ENCODE data around the gene PCED1A. TPM values are rescaled to one million over a fixed set of nuclear protein-coding genes. Genes with fewer than 3 reads are reported as not detected.

Gene PCED1A
- total and polyA plus RNA-seq, 2 donors (not counting 3 experiments of a cell fraction or from before 2014, with no cell fraction given): 20.1 to 32.0 TPM

- CTCF ChIA-PET: no interaction called here
- TF ChIP-seq FOS (IDR thresholded peaks at IDR 0.05; ENCODE audit: borderline replicate concordance, insufficient read depth, low read length) (no peak), POLR2AphosphoS5 (IDR thresholded peaks at IDR 0.05; ENCODE audit: insufficient read depth, low read depth, low read length) (no peak), MYC (IDR thresholded peaks at IDR 0.05; ENCODE audit: low read depth, low read length) (no peak), MAX (IDR thresholded peaks at IDR 0.05; ENCODE audit: insufficient read depth, insufficient read length) (no peak)
- POLR2A ChIA-PET: no interaction called here
- FAIRE-seq (no peak), DNase-seq (ENCODE audit: low read depth, low spot score) (no peak)
- no peak overlapping the region for H3K9ac ChIP-seq (replicated peaks; ENCODE audit: extremely low read depth, insufficient read depth, low read length)
- peaks cover 4% of the 10 kb centered on the region for H3K4me1 ChIP-seq (ENCODE audit: control insufficient read depth, extremely low read depth, insufficient read depth, low read length)
- H3K27me3 ChIP-seq (ENCODE audit: control insufficient read depth in 2 of 2, insufficient read depth in 2 of 2, low read length in 2 of 2): peaks cover 18 to 19% of the 10 kb centered on the region in 2 experiments
- H3K9me3 ChIP-seq (replicated peaks; ENCODE audit: control insufficient read depth, insufficient read depth, low read length): no peaks in the 10 kb centered on the region
- H3K36me3 ChIP-seq (ENCODE audit: control insufficient read depth in 2 of 2, extremely low read depth in 1 of 2, insufficient read depth in 2 of 2, low read length in 2 of 2): no peaks in the 10 kb centered on the region
- no peaks in the 10 kb centered on the region for H3K9me1 ChIP-seq (replicated peaks; ENCODE audit: control insufficient read depth, extremely low read depth, insufficient read depth, low read length)
- H3K4me2 ChIP-seq (ENCODE audit: insufficient read depth, low read length): no peak overlapping the region
- no peak overlapping the region for H2AFZ ChIP-seq (ENCODE audit: low read depth, low read length)
- dilution Hi-C loops (cut with MboI; ENCODE audit: extremely low pct_ligation_motif_present, low sequenced_read_pairs): no loop called here
- no peak overlapping the region for H3K27ac ChIP-seq (ENCODE audit: insufficient read depth, low read depth, low read length)
- BruUV-seq (replicated peaks): no TSS peak
- intact Hi-C loops (cut with micrococcal nuclease): no loop called here
- no peak overlapping the region for H3K4me3 ChIP-seq (replicated peaks in 1 of 3; ENCODE audit: insufficient read depth in 1 of 3, low read depth in 1 of 3, low read length in 3 of 3)
- no peaks in the 10 kb centered on the region for H3K79me2 ChIP-seq (ENCODE audit: control insufficient read depth, insufficient read depth, low read length)
- no peaks in the 10 kb centered on the region for H4K20me1 ChIP-seq (replicated peaks; ENCODE audit: control insufficient read depth, extremely low read depth, insufficient read depth, low read length)
Observed at GRCh38 chr20:2796011-2796660, 44.3 kb downstream of the PCED1A start.

- CTCF ChIA-PET: no interaction called here
- POLR2A ChIA-PET: no interaction called here
- Histone ChIP-seq H3K4me1 (ENCODE audit: control insufficient read depth, extremely low read depth, insufficient read depth, low read length) (no peaks in the 10 kb centered on the region), H3K4me2 (ENCODE audit: insufficient read depth, low read length) (no peak overlapping the region), H3K4me3 (replicated peaks in 1 of 3; ENCODE audit: insufficient read depth in 1 of 3, low read depth in 1 of 3, low read length in 3 of 3) (no peak overlapping the region), H4K20me1 (replicated peaks; ENCODE audit: control insufficient read depth, extremely low read depth, insufficient read depth, low read length) (no peaks in the 10 kb centered on the region), H3K9me1 (replicated peaks; ENCODE audit: control insufficient read depth, extremely low read depth, insufficient read depth, low read length) (no peaks in the 10 kb centered on the region), H3K36me3 (ENCODE audit: control insufficient read depth in 2 of 2, extremely low read depth in 1 of 2, insufficient read depth in 2 of 2, low read length in 2 of 2) (no peaks in the 10 kb centered on the region), H3K9ac (replicated peaks; ENCODE audit: extremely low read depth, insufficient read depth, low read length) (no peak overlapping the region), H3K79me2 (ENCODE audit: control insufficient read depth, insufficient read depth, low read length) (no peaks in the 10 kb centered on the region), H2AFZ (ENCODE audit: low read depth, low read length) (no peak overlapping the region), H3K27me3 (ENCODE audit: control insufficient read depth in 2 of 2, insufficient read depth in 2 of 2, low read length in 2 of 2) (peaks cover 12 to 14% of the 10 kb centered on the region in 2 experiments), H3K27ac (ENCODE audit: insufficient read depth, low read depth, low read length) (no peak overlapping the region), H3K9me3 (replicated peaks; ENCODE audit: control insufficient read depth, insufficient read depth, low read length) (no peaks in the 10 kb centered on the region)
- BruUV-seq (replicated peaks): no TSS peak
- dilution Hi-C loops (cut with MboI; ENCODE audit: extremely low pct_ligation_motif_present, low sequenced_read_pairs) (no loop called here), intact Hi-C loops (cut with micrococcal nuclease) (no loop called here)
- FAIRE-seq (no peak), DNase-seq (ENCODE audit: low read depth, low spot score) (no peak)
- TF ChIP-seq EZH2 (IDR thresholded peaks at IDR 0.05; ENCODE audit: borderline replicate concordance, low read depth, low read length, severe bottlenecking) (no peak), FOS (IDR thresholded peaks at IDR 0.05; ENCODE audit: borderline replicate concordance, insufficient read depth, low read length) (no peak), CTCF (IDR thresholded peaks at IDR 0.05; ENCODE audit: extremely low read depth in 1 of 2, insufficient read depth in 1 of 2, low read depth in 1 of 2, low read length in 2 of 2) (no peak), POLR2A (IDR thresholded peaks at IDR 0.05; ENCODE audit: low read depth, low read length) (no peak), GATA2 (IDR thresholded peaks at IDR 0.05; ENCODE audit: insufficient read depth, insufficient read length, low read depth, low read length) (no peak), POLR2AphosphoS5 (IDR thresholded peaks at IDR 0.05; ENCODE audit: insufficient read depth, low read depth, low read length) (no peak), JUN (IDR thresholded peaks at IDR 0.05; ENCODE audit: borderline replicate concordance, insufficient read depth, insufficient read length, low read depth) (no peak), MYC (IDR thresholded peaks at IDR 0.05; ENCODE audit: low read depth, low read length) (no peak)
Observed at GRCh38 chr20:2795451-2795850, 45.0 kb downstream of the PCED1A start.

Measured in endothelial cell of umbilical vein (primary cell).